NCI-H1930 (cell line): ENCODE results near the gene MDM4.
"Not testable (repeated sequence)": the region's sequence is repeated elsewhere in the genome, so short reads cannot be mapped to it uniquely, and the experiment has no call there.

ENCODE experiments used
- DNase-seq, 2 experiments: peaks; one replicate each; lab custom pipeline; 2025; lab: John Stamatoyannopoulos, UW

Gene MDM4

GRCh38 chr1:204516180-204516879 is at the start of gene MDM4:
MDM4 (plus strand) TSS chr1:204516406; CDS start chr1:204525519, 9,113 bp downstream.
- DNase-seq = peak; percentile 92 to 94

- DNase-seq = no peak
Observed at GRCh38 chr1:204466416-204467405, 49.5 kb upstream of the MDM4 start.

- DNase-seq = no peak
Observed at GRCh38 chr1:204468206-204468605, 48.0 kb upstream of the MDM4 start.

- no peak for DNase-seq
Observed at GRCh38 chr1:204468766-204469302, 47.4 kb upstream of the MDM4 start.

GRCh38 chr1:204469304-204469703 is 46.9 kb upstream of the MDM4 start:
- DNase-seq = no peak

GRCh38 chr1:204471687-204472086 is 44.5 kb upstream of the MDM4 start:
- no peak for DNase-seq

GRCh38 chr1:204472660-204473059 is 43.5 kb upstream of the MDM4 start:
- no peak for DNase-seq

- DNase-seq = no peak
Observed at GRCh38 chr1:204473400-204473965, 42.7 kb upstream of the MDM4 start.

- DNase-seq = no peak
Observed at GRCh38 chr1:204475656-204476432, 40.4 kb upstream of the MDM4 start.

- DNase-seq = no peak
Observed at GRCh38 chr1:204476563-204476962, 39.6 kb upstream of the MDM4 start.

GRCh38 chr1:204477036-204477740 is 39.0 kb upstream of the MDM4 start:
- DNase-seq = no peak

- DNase-seq = no peak
Observed at GRCh38 chr1:204478172-204478899, 37.9 kb upstream of the MDM4 start.

GRCh38 chr1:204478921-204479320 is 37.3 kb upstream of the MDM4 start:
- DNase-seq = no peak

- no peak for DNase-seq
Observed at GRCh38 chr1:204479387-204480136, 36.6 kb upstream of the MDM4 start.

- DNase-seq = no peak
Observed at GRCh38 chr1:204480515-204480914, 35.7 kb upstream of the MDM4 start.

- DNase-seq = no peak
Observed at GRCh38 chr1:204483791-204484190, 32.4 kb upstream of the MDM4 start.

- DNase-seq = not testable (repeated sequence)
Observed at GRCh38 chr1:204486513-204487255, 29.5 kb upstream of the MDM4 start.

GRCh38 chr1:204487256-204487615 is 29.0 kb upstream of the MDM4 start:
- DNase-seq = no peak

- DNase-seq = no peak
Observed at GRCh38 chr1:204491655-204492054, 24.6 kb upstream of the MDM4 start.
